GM10248 (cell line): ENCODE data around the gene MSI2.

ENCODE experiments used
- CTCF ChIA-PET: fragments of 300-600 bp; sonication (Branson Sonifier 250); formaldehyde crosslinking; extraction: SDS; loops from one replicate; lab custom pipeline; 2021; ENCODE audit warnings: antibody characterized with exemption; lab: Yijun Ruan, JAX
- POLR2A ChIA-PET: fragments of 350-650 bp; sonication (Branson Sonifier 250); formaldehyde crosslinking; extraction: SDS; loops from one replicate; lab custom pipeline; 2020; ENCODE audit warnings: antibody characterized with exemption; lab: Yijun Ruan, JAX
- DNase-seq: peaks from one replicate; pipeline ENCODE4 v3.0.0; 2012; ENCODE audit errors: extremely low spot score
- TF ChIP-seq, protein P1 (sequence below): IDR thresholded peaks from 2 replicates; pipeline ENCODE4 v1.5.1; 2012; ENCODE audit warnings: mild to moderate bottlenecking, low read depth; ENCODE audit errors: extremely low read depth, missing control alignments, control extremely low read depth

Gene MSI2

DNA sequence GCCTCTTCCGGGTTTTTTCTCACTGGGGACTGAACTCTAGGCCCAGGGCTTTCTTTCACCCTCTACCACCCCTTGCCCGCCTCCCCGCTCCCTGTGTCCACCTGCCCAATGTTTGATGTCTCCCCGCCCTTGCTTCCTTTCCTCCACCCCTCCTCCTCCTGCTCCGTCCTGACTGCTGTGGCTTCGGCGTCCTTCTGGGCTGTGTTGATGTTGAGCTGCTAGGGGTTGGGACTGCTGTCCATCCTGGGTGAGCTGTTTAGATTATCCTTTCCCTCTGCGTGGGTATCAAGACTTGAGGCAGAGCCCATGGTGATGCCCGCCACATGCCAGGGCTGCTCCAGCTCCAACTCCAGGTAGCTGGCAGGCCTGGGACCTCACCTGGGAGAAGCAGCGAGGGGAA, 371.3 kb downstream of the MSI2 start:
- no peak for DNase-seq
- CTCF ChIA-PET = interaction anchor here (1.0 to 1.6 kb wide), 2 partner anchors 9 to 28 kb away, joined by 3 read pairs; no protein-coding TSS in a partner anchor
- POLR2A ChIA-PET = no interaction called here
- TF ChIP-seq, protein P1, sequence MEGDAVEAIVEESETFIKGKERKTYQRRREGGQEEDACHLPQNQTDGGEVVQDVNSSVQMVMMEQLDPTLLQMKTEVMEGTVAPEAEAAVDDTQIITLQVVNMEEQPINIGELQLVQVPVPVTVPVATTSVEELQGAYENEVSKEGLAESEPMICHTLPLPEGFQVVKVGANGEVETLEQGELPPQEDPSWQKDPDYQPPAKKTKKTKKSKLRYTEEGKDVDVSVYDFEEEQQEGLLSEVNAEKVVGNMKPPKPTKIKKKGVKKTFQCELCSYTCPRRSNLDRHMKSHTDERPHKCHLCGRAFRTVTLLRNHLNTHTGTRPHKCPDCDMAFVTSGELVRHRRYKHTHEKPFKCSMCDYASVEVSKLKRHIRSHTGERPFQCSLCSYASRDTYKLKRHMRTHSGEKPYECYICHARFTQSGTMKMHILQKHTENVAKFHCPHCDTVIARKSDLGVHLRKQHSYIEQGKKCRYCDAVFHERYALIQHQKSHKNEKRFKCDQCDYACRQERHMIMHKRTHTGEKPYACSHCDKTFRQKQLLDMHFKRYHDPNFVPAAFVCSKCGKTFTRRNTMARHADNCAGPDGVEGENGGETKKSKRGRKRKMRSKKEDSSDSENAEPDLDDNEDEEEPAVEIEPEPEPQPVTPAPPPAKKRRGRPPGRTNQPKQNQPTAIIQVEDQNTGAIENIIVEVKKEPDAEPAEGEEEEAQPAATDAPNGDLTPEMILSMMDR = no peak

DNA sequence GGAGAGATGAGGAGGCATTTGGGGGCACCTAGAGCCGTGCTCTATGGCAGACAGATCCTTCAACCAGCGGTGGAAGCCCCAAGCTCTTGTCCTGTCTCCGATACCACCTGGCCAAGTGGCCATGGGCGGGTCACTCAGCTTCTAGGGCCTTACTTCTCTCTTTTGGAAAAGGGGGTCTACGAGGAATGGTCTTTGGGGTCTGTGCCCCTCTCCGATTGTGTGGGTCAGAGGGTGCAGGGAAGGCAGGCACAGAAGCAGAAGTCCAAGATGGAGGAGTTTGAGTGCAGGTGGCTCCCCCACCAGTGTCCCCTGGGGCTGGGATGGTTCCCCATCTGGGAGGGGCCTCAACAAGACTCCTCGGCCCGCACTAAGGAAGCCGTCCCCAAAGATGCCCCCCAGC, 372.1 kb downstream of the MSI2 start:
- POLR2A ChIA-PET = no interaction called here
- TF ChIP-seq, protein P1 = no peak
- CTCF ChIA-PET = interaction anchor here (1.0 to 2.0 kb wide), 2 partner anchors 8 to 385 kb away, joined by 3 to 6 read pairs; no protein-coding TSS in a partner anchor
- no peak for DNase-seq

DNA sequence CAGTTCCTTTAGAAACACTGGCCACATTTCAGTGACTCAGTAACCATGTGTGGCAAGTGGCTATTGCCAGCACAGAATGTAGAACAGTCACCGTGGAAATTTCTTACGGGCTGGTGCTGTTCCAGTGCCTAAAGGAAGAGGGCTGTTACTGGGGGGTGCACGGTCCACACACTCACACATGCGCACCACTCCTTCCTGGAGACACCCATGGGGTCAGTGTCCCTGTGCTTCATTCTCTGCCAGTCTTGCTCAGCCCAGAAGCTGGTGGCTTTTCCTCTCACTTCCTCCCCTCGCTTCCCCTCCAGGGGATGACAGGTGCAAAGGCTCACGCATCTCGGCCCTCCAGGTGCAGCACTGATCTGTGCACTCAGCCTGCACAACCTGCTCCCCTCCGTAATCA, 373.1 kb downstream of the MSI2 start:
- TF ChIP-seq, protein P1 = no peak
- CTCF ChIA-PET = interaction anchor here (2.0 kb wide), 1 partner anchor 386 kb away, joined by 6 read pairs; no protein-coding TSS in a partner anchor
- DNase-seq = peak; percentile 74
- POLR2A ChIA-PET = no interaction called here

DNA sequence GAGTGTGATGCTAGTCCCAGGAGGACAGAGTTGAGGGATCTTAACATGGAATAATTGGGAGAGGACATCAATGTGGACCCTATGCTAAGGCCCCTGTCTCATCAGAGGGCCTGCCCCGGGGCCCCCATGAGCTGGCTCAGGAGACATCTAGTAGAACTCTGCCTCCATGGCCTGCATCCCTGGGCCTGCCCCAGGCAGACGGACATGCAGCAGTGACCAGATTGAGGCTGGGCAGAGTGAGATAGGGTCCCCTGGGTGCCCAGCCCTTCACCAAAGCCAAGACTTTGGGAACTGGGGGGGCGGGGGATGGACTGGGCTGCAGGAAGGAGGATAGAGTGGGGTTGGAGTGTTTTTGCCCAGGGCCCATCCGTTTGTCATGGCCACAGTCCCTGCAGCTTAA, 373.6 kb downstream of the MSI2 start:
- DNase-seq = no peak
- ChIA-PET POLR2A (no interaction called here), CTCF (interaction anchor here (2.0 kb wide), 1 partner anchor 387 kb away, joined by 6 read pairs; no protein-coding TSS in a partner anchor)
- TF ChIP-seq, protein P1 = no peak

DNA sequence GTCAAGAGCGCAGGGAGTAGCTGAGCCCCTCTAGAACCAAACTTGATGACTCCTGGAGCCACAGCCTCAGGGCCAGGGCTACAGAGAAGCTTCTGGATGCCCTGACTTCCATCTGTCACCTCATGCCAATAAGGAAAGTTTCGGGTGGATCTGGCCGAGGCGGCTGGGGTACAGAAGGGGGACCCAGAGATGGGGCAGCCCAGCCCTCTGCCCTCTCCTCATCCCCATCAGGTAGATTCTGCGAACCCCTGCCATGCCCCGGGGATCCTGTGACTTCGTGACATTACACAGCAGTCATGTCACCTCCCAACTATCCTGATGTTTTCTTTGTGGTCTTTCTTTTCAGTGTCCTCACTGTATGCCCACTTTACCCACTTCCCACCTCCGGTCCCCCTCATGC, 374.4 kb downstream of the MSI2 start:
- ChIA-PET CTCF (interaction anchor here (1.1 to 2.4 kb wide), 3 partner anchors 10 to 32 kb away, joined by 3 to 8 read pairs (median 4); no protein-coding TSS in a partner anchor), POLR2A (no interaction called here)
- no peak for DNase-seq
- TF ChIP-seq, protein P1 = no peak

DNA sequence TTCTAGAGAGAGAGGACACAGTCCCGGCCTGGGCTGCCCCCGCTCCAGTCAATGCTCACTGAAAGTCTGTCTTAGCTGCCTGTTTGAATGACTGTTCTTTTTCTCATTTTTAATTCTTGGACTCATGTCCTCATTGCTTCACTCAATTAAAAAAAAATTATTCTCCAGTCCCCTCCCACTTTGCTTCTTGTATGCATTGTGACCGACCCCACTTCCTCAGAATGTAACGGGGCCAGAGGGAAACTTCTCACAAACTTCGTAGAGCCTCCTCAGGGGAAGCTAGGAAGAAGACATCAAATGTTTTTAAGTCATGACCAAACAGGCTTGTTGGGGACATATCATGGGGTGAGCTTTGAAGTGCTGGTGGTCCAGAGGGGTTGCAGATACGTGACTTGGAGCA, 375.5 kb downstream of the MSI2 start:
- no peak for DNase-seq
- TF ChIP-seq, protein P1 = no peak
- CTCF ChIA-PET = interaction anchor here (1.1 to 2.4 kb wide), 4 partner anchors 9 to 389 kb away, joined by 3 to 8 read pairs (median 4); no protein-coding TSS in a partner anchor
- POLR2A ChIA-PET = no interaction called here

DNA sequence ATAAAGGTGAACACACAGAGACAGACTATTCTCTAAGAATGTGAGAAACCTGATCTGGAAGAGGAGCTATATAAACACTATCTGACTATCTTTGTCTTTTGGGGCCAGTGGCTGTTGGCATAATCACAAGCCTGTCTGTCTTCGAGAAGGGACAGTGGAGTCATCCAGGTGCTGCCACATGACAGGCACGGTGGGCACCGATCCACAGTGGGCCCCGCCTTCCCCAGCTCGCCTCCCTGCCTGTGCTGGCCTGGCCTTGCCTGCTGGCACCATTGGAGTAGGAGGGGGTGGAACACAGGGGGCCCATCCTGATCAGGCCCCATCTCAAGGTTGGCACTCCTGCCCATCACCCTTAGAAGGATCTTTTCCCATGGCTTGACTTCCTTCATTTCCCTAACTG, 376.0 kb downstream of the MSI2 start:
- TF ChIP-seq, protein P1 = no peak
- POLR2A ChIA-PET = no interaction called here

More for the DNA sequence above, 376.0 kb downstream of the MSI2 start:
- CTCF ChIA-PET = interaction anchor here (1.1 to 2.4 kb wide), 4 partner anchors 8 to 389 kb away, joined by 3 to 8 read pairs (median 4); no protein-coding TSS in a partner anchor
- no peak for DNase-seq
